A549 treated with AZD9567 at 1 μM for 4 hours (cell line): ENCODE measurements around the gene PEX11B. TPM values are rescaled to one million over a fixed set of nuclear protein-coding genes. Genes with fewer than 3 reads are reported as not detected.

Experiments
- total RNA-seq: library from RNA; stranded (reverse); fragments of 200-300 nt; extraction: Qiagen RNA extraction; gene quantifications from 5 replicates; pipeline ENCODE4 v1.2.3, GENCODE V29; 2022; ENCODE audit not compliant: insufficient read depth

Gene PEX11B
- total RNA-seq: 31.0 to 36.0 TPM (median 33.0 TPM) in 5 replicates

GRCh38 chr1:145918144-145918991 is at the start of gene PEX11B:
Gene PEX11B, minus strand, starts transcription at chr1:145918717. Its CDS starts 29 bp downstream, at chr1:145918688.

GRCh38 chr1:145964328-145965118 is 46.0 kb upstream of the PEX11B start, which contains the start of the genes ANKRD34A and POLR3GL:
Gene ANKRD34A, minus strand, starts transcription at chr1:145964575. Its CDS starts 2,816 bp downstream, at chr1:145961759.
Gene POLR3GL, plus strand, starts transcription at chr1:145964690. Its CDS starts 10,176 bp downstream, at chr1:145974866.

GRCh38 chr1:145957443-145958319 is 39.2 kb upstream of the PEX11B start, which contains the start of gene LIX1L:
Gene LIX1L, minus strand, starts transcription at chr1:145958017. Its CDS starts 90 bp downstream, at chr1:145957927.

GRCh38 chr1:145927063-145927886 is 8.8 kb upstream of the PEX11B start, which contains the start of gene RBM8A:
Gene RBM8A, minus strand, starts transcription at chr1:145927484. Its CDS starts 58 bp downstream, at chr1:145927426.

GRCh38 chr1:145885738-145886287 is 32.7 kb downstream of the PEX11B start, which contains the start of gene ANKRD35:
Gene ANKRD35, minus strand, starts transcription at chr1:145885866. Its CDS starts 108 bp downstream, at chr1:145885758.

Other genes starting within 250 kb of the PEX11B start
- gene PDZK1, start 211.3 kb downstream of the PEX11B start, total RNA-seq: 0.57 to 0.85 TPM (median 0.74 TPM) in 4 of 5 replicates, not detected in the other
- not detected in 5 replicates for gene CD160, start 199.2 kb downstream of the PEX11B start, total RNA-seq
- 12.3 to 15.7 TPM (median 12.3 TPM) in 5 replicates for gene RNF115, start 94.6 kb downstream of the PEX11B start, total RNA-seq
- gene POLR3C, start 94.5 kb downstream of the PEX11B start, total RNA-seq: 33.2 to 43.4 TPM (median 36.7 TPM) in 5 replicates
- gene NUDT17, start 73.1 kb downstream of the PEX11B start, total RNA-seq: 5.1 to 6.4 TPM (median 5.9 TPM) in 5 replicates
- gene PIAS3, start 59.6 kb downstream of the PEX11B start, total RNA-seq: 31.8 to 47.9 TPM (median 37.4 TPM) in 5 replicates
- not detected in 5 replicates for gene ANKRD35, start 32.9 kb downstream of the PEX11B start, total RNA-seq
- 0.58 to 1.3 TPM (median 0.92 TPM) in 4 of 5 replicates, not detected in the other for gene ITGA10, start 8.7 kb downstream of the PEX11B start, total RNA-seq
- gene RBM8A, start 8.8 kb upstream of the PEX11B start, total RNA-seq: 188 to 233 TPM (median 231 TPM) in 5 replicates
- gene LIX1L, start 39.3 kb upstream of the PEX11B start, total RNA-seq: 9.8 to 15.5 TPM (median 10.1 TPM) in 5 replicates
- gene ANKRD34A, start 45.9 kb upstream of the PEX11B start, total RNA-seq: 0.16 to 0.27 TPM (median 0.18 TPM) in 4 of 5 replicates, not detected in the other
- gene POLR3GL, start 46.0 kb upstream of the PEX11B start, total RNA-seq: 10.9 to 13.8 TPM (median 11.5 TPM) in 5 replicates
- 0.14 to 2.3 TPM (median 0.22 TPM) in 5 replicates for gene TXNIP, start 77.9 kb upstream of the PEX11B start, total RNA-seq
- not detected in 5 replicates for gene HJV, start 103.0 kb upstream of the PEX11B start, total RNA-seq
- 0.71 to 0.85 TPM (median 0.75 TPM) in 5 replicates for gene NBPF10, start 226.1 kb upstream of the PEX11B start, total RNA-seq